ENCODE data around the gene STARD7.
"Not testable (repeated sequence)": the region's sequence is repeated elsewhere in the genome, so short reads cannot be mapped to it uniquely, and the experiment has no call there.

The STARD7 gene

DNA sequence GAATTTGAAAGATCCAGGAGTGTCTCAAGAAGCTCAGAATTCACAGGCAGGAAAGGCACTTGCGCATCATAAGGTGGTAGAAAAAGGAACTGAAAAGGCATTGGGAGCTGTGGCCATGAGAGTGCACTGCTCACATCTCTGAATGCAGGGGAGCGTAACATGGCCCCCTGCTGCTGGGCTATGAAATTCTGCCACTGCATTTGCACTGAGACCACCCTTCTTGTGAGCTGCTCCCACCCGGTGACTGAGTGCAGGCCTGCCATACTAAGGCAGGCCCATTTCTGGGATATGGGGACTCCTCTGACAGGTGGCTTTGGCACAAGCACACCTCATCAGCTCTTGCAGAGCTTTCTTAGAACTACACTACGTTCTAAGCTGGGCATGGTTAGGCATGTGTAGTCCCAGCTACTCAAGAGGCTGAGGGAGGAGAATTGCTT is 25.3 kb upstream of the STARD7 start:
- DNase-seq (no peak), ATAC-seq (no peak)

DNA sequence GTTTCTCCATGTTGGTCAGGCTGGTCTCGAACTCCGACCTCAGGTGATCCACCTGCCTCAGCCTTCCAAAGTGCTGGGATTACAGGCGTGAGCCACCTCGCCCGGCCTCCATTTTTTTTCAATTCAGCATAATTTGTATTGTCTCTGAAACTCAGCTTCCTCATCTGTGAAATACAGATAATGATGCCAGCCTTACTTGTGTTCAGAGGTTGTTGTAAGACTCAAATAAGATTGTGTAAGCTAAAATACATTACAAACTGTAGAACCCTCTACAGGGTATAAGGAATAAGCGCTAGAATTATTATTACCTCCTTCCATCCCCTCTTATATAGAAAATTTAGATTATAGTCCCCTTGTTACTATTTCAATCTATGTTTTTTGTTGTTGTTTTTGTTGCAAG is 24.8 kb upstream of the STARD7 start:
- ATAC-seq (no peak), DNase-seq (no peak)

DNA sequence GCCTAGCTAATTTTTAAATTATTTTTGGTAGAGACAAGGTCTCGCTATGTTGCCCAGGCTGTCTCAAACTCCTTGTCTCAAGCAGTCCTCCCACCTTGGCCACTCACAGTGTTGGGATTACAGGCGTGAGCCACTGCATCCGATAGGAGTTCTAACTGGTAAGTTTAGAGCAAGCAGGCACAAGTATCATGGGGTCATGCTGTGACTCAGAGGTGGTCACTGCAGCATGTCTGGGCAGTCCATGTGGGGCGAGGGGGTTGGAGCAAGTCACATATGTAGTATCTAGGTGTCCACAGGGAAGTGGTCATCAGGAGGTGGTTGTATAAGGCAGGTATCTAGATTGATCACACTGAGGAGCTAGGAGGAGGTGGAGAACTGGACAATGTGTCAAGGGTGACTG is 22.7 kb upstream of the STARD7 start:
- DNase-seq (no peak), ATAC-seq (no peak)

DNA sequence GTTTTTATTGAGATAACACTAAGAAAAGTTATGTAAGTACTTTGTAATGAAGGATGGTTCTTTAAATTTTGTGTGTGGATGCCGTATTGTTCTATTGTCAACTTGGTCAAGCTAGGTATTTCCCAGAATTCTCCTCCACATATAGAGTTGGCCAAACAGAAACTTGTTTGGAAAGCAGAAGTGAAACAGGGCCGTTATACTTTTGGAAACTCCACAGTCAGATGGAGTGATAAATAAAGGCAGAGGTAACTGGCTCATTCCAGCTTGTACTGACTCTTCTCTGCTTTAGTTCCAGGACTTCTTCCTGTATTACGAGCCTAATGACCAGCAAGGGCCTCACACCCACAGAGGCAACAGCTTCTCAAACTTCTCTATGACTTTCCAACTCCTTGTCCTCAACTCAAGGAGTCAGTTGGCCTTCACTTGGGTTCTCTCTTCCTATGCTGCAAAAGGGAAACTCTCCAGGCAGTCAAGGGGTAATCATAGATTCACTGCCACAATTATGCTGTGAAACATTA is 16.4 kb upstream of the STARD7 start:
- ATAC-seq (peak; percentile 19), DNase-seq (no peak)

DNA sequence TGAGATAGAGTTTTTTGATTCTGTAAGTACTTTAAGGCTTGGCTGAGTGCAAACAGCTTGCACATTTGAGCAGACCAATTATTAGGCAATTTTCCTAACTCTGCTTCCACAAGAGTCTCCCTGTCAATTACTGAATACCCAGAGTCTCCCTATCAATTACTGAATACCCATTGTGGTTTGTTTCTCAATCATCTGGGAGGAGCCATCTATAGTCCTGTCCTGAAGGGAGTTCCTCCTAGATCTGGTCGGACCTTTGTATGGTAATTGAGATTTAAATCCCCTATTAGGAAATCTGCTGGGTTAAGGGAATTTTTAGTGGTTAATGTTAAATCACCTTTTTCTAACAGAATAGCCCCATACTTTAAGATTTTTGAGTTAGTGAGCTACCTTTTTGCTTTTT is 12.5 kb upstream of the STARD7 start:
- not testable (repeated sequence) for ATAC-seq, DNase-seq

DNA sequence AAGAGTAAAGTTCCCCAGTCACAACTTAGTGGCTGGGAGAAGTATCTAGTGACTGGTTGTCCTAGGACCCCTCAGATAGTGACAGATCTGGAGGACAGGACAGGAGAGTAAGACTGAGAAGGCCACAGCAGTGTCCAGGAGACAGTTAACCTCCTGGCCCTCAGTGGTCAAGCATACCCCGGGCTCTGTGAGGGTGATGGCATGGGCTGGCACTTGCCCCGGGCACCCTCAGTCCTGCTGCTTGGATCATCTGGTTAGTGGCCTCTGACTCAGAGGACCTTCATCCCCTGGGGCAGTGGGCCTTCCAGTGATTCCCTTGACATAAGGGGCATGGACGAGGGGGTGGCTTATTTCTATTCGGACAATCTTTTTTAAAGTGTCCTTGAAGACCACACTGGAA is 11.3 kb upstream of the STARD7 start:
- DNase-seq, ATAC-seq: not testable (repeated sequence)

DNA sequence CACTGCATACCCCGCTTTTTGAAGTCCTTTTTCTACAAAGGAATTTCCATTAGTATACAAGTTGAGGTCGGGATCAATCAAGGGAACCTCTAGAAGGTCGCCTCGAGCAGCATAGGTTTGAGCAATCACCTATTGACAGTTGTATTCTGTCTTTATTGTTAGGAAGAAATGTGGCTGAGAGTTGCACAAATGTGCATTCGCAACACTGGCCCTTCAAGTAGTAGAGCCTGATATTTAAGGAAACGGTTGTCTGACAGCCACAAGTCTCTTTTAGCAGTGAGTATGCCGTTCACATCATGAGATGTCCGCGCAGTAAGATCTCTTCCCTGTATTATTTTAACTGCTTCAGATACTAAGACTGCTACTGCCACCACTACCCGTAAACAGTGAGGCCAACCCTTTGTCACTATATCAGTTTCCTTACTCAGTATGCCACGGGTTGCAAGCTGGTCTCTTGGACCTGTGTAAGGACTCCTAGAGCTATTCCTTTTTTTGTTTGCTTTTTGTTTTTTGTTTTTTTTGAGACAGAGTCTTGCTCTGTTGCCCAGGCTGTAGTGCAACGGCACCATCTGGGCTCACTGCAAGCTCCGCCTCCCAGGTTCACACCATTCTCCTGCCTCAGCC is 10.0 kb upstream of the STARD7 start:
- DNase-seq, result no peak
- no peak for ATAC-seq

DNA sequence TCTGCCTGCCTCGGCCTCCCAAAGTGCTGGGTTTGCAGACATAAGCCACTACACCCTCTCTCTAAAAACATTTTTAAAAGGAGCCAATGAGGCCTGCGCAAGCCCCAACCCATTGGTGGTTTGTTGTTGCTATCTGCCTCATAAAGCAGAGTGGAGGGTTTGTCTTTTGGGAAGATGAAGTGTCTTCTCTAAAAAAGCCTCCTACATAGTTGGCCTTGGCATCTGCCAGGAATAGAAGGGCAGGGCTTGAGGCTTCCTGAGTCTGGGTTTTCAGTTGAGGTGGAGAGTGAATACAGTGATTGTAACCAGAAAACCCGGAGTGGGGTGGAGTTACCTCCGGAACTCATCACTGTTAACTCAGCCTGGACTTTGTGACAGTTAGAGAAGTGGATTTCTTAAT is 5.9 kb upstream of the STARD7 start:
- DNase-seq, result no peak
- ATAC-seq, result no peak

DNA sequence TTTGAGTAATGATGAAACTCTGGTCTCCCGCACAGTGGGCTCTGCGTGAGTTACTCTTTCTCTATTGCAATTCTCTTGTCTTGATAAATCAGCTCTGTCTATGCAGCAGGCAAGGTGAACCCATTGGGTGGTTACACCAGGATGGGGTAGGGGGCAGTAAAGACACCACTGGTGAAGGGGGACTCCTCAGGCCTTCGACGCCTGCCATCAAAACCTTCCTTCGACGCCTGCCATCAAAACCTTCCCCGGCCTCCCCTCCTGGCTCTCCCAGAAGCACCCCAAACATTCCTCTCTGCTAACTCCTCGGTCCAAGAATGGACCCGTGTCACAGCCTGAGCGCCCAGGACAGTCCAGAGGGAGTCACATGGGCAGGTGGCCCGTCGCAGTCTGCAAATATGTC is 4.8 kb upstream of the STARD7 start:
- ATAC-seq, result no peak
- no peak for DNase-seq

DNA sequence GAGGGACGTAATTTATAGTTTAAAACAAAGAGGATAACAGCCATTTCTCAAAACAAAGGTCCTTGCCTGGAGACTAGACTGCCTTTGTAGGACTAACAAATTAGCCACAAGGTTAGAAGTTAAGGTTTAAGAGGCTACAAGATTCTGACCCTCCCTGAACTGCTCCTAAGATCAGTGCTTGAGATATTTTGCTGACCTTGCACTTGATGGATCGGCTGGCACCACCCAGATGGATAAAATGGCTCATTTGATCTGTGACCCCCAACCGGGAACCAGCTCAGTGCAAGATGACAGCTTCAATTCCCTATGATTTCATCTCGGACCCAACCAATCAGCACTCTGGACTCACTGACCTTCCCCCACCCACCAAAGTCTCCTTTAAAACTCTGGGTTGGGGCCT is 3.7 kb upstream of the STARD7 start:
- ATAC-seq (no peak), DNase-seq (no peak)

DNA sequence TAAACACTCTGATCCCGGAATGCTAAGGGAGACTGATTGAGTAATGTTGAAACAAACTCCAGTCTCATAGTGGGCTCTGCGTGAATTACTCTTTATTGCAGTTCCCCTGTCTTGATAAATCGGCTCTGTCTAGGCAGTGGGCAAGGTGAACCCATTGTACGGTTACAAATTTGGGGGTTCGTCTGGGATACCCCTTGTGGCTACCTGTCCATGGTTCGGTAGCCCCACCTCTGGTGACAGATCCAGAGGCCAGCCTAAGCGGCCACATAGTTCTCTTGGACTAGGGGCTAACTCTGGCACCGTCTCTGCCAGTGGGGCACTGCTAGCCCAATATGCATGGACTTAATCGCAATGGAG is 1.1 kb upstream of the STARD7 start:
- no peak for ATAC-seq

DNA sequence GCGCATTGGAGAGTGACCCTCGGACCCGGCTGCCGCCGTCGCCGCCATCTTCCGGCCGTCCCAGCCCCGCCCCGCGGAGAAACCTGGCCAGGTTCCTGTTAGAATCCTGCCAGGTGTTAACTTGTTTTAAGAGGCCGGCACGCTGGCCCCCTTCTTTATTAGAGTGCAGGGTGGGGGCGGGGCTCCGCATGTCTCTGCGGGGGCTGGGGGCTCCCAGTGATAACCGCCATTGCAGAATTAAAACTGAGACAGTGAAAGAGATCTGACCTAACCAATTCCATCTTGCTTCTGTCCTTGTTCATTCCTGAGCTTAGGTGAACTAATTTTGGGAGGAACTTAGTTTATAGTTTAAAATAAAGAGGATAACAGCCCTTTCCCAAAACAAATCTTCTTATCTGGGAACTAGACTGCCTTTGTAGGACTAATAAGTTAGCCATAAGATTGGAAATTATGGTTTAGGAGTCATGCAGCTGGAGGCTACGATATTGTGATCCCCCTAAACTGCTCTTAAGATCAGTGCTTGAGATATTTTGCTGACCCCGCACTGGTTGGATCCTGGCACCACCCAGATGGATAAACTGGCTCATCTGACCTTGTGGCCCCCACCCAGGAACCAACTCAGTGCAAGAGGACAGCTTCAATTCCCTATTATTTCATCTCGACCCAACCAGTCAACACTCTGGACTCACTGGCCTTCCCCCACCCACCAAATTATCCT is 543 bp upstream of the STARD7 start:
- ATAC-seq, result no peak

More for the DNA sequence above, 1.1 kb upstream of the STARD7 start:
- DNase-seq, result no peak

DNA sequence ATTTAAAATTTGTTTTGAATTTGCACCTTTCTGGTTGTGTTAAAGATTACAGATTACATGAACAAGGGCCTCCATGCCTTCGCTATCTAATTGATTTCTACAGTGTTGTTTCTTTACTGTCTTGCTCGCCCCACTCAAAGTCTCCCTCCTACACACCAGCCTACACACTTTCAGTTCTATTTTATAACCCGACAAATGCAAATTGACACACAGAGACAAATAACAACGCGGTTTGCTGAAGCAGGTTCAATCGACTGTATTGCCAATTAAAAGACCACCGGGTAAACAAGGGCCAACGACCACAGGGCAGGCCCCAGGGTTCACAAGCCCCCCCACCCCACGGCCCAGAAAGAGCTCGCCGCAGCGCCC is 869 bp downstream of the STARD7 start:
- no peak for ATAC-seq
- DNase-seq, result no peak

More for the DNA sequence above, 543 bp upstream of the STARD7 start:
- DNase-seq, result no peak

DNA sequence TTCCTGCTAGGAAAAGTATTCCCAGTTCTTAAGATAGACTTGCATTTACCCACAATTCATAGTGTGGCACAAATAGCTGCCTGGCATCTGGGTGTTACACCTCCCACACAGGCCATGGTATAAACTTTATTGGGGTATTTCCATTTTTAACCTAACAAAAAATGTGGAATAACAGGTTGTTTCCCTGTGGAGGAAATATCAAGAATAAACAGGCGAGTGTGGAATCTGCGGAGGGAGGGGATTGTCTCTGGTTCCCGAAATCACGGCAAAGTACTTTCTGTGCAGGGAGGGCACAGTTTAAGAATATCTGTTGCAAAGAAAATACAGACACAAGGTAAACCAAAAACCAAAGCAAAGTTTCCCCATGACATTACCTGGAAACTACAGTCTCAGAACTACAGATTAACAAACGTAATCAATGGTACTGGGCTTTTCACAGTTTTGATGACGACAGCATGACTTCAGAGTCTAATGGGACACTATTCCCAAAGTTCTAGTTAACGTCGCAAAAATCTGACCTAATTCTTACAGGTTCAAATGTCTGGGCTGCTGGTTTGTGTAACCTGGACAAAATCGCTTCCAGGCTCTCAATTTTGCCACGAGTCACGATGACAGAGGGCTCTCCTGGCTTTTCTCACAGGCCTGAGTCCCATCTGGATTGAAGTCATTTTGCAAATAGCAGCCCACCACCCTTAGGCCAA is 1.4 kb downstream of the STARD7 start:
- ATAC-seq (no peak), DNase-seq (no peak)

DNA sequence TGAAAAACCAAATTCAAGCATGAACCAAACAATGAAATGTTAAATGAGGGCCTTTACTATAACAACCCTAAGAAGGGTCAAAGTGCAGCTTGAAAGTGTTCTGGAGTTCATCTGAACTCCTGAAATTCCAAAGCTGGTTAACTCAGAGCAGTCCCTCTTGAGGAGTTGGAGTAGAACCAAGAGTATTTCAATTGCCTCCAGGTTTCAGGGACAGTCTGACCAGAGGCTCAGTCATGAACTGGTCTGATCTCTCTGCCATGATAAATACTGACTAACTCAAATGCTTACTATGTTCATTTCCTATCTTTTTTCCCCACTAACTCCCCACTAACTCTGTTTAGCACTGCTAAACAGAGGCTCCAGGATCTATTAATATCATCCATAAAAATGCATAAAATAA is 2.7 kb downstream of the STARD7 start:
- DNase-seq (no peak), ATAC-seq (no peak)

DNA sequence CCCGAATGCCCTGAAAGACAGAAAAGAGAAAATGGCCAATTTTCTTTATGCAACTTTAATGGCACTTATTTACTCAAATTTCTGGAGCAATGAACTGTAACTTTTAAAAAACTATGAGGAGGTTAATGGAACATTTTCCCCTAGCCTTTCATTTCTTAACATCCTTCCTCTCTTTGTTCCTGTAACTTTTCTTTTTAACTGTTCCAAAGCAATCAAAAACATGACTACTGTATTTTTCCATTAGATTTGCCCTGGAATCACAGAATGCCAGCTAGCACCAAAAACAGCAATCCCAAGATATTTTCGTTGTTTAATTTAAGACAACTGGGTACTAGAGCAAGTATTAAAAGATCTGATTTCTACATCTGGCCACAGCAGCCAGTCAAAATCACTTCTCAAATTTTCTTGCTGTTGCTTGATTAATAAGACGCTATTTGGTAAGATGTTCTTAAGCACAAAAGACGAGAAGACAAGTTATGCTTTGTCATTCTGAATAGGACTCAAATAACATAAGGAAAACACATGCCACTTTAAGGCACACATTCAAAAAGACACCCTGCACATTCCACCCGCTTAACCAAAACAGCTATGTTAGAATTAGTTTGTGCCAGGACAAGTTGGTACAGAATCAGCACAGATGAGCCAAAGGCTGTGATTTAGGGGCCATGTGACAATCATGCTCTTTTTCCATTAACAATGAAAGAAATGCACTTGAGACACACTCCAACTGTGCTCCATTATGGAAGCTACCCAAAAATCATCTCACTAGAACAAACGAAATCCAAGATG is 3.6 kb downstream of the STARD7 start:
- ATAC-seq (no peak), DNase-seq (no peak)

DNA sequence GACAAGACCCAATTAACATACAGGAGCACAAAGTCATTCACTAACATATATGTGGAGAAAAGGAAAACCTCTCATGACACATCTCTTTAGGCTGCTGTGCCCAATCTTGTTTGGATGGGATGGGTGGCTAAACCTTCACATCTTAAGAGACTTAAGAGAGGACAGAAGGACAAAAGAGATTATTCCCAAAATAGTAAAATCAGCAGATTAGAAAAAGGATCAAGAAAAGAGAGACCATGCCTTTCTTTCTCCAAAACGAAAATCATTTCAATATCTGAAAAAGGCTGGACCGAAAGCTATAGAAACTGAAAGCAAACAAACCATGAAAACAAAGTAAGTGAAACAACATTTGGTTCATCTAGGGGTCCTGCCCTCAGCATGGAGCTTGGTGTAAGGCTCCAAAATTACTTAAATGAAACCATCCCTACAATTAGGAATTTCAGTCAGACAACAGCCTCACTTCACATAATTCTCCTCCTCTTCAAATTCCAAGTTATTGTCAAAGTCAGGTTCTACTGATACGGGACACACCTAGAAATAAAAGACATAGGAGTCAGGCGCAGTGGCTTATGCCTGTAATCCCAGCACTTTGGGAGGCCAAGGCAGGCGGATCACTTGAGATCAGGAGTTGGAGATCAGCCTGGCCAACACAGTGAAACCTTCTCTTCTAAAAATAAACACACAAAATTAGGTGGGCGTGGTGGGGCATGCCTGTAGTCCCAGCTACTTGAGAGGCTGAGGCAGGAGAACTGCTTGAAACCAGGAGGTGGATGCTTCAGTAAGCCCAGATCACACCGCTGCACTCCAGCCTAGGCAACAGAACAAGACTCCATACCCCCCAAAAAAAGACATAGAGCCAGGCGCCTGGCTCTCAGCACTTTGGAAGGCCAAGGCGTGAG is 5.2 kb downstream of the STARD7 start:
- ATAC-seq (no peak), DNase-seq (no peak)

DNA sequence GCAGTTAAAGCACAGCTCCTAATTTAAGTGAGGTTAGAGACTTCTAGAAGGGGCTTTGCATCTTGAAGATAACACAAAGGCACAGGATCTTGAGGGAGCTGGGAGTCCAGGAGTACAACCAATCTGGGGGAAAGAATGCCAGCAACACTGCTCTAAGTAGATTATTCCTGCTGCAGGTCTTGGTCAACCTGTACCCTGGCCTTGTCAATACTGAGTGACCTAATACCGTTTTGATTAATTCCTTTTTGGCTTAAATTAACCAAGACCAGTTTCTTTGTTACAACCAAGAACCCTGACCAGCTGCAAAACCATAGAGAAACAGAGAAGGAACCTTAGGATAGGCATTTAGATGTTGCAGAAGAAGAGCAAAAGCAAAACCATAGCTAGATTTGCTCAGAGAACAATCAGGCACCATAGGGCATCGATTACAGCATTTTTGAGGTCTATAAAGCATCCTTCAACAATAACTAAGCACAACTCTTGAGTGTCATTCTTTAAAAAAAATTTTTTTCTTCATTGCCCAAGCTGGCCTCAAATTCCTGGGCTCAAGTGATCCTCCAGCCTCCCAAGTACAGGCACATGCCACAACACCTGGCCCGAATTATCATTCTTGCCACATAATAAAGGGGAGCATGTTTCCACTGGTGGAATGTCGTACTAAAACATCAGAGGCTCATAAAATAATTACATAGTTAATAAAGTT is 6.3 kb downstream of the STARD7 start:
- DNase-seq, result no peak

DNA sequence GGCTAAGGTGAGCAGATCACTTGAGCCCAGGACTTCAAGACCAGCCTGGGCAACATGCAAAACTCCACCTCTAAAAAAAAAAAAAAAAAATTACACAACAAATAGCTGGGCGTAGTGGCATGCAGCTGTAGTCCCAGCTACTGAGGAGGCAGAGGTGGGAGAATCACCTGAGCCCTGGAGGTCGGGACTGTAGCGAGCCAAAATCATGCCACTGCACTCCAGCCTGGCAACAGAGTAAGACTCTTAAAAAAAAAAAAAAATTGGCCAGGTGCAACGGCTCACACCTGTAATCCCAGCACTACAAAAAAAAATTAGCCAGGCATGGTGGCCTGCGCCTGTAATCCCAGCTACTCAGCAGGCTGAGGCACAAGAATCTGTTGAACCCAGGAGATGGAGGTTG is 7.3 kb downstream of the STARD7 start:
- ATAC-seq (no peak), DNase-seq (no peak)

More for the DNA sequence above, 6.3 kb downstream of the STARD7 start:
- ATAC-seq, result no peak

DNA sequence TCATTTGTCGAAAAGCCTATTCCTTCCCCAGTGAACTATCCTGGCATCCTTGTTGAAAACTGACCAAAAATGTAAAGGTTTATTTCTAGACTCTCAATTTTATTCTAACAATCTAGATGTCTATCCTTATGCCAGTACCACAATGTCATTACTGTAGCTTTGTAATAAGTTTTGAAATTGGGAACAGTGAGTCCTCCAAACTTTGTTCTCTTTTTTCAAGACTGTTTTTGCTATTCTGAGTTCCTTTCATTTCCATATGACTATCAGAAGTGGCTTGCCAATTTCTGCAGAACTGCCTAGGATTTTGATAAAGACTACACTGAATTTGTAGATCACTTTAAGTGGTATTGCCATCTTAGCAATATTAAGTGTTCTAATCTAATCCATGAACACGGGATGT is 9.7 kb downstream of the STARD7 start:
- no peak for DNase-seq
- no peak for ATAC-seq
